Suprapubic skin (tissue), 3 donors: ENCODE data around the gene GLRX2.

Source experiments
- CTCF ChIP-seq, 2 donors: fragments of 200-600 bp in 1 of 2; fragments of 450-650 bp in 1 of 2; sonication (generic) in 1 of 2; IDR thresholded peaks; one replicate each; pipeline ENCODE4 v1.5.1; 2016 to 2019; ENCODE audit warnings: antibody characterized with exemption in 2 of 2, mild to moderate bottlenecking in 1 of 2, moderate library complexity in 1 of 2
- EP300 ChIP-seq: sonication (generic); formaldehyde crosslinking; IDR thresholded peaks from one replicate; pipeline ENCODE4 v1.6.1; 2017; ENCODE audit warnings: antibody characterized with exemption

- TF ChIP-seq EP300 = no peak
- TF ChIP-seq CTCF (IDR thresholded peaks at IDR 0.05) = no peak
These were observed 585 bp upstream of the GLRX2 start for GRCh38 chr1:193105821-193106177.
